SW480 (cell line): ENCODE measurements around the gene GNG12.

ENCODE experiments used
- DNase-seq: peaks from one replicate; pipeline ENCODE4 v3.0.0-alpha.2; 2016; ENCODE audit warnings: low spot score

Gene GNG12

GRCh38 chr1:67700692-67701410, 132.4 kb downstream of the GNG12 start:
- DNase-seq = peak; percentile 97

- DNase-seq = no peak
Measured at GRCh38 chr1:67700220-67700619, 133.0 kb downstream of the GNG12 start.

GRCh38 chr1:67696708-67697107, 136.6 kb downstream of the GNG12 start:
- no peak for DNase-seq

DNA sequence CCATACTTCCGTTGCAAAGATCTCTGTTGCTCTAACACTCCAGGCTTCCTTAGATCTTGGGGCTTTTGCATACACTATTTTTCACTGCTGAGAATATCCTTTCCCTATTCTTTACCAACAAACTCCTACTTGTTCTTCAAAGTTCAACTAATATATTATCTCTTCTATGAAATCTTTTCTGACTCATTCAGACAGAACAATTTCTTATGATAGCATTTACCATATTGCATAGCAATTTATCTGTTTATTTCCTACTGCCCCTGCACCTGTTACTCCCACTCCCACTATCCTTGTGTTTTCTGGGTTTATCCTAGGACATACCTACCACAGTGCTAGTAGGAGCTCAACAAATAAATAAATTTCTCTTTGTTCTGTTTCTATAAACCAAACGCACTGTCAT, 137.3 kb downstream of the GNG12 start:
- DNase-seq = no peak

DNA sequence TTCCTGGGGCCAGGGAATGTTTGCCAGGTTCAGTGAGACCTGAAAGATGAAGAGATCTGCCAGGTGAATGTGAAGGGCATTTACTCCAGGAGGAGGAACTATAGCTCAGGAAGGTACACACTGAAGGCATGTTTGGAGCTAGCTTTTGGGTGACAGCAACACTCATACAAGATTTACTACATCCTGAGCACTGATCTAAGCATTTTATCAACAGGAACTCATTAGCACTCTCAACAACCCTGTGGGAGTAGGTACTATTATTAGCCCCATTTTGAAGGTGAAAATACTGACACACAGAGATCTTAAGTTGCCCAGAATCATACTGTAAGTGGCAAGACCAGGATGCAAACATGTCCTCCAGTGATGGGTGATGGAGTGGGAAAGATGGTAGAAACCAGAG, 141.6 kb downstream of the GNG12 start:
- no peak for DNase-seq

GRCh38 chr1:67690411-67690810, 142.9 kb downstream of the GNG12 start:
- no peak for DNase-seq

DNA sequence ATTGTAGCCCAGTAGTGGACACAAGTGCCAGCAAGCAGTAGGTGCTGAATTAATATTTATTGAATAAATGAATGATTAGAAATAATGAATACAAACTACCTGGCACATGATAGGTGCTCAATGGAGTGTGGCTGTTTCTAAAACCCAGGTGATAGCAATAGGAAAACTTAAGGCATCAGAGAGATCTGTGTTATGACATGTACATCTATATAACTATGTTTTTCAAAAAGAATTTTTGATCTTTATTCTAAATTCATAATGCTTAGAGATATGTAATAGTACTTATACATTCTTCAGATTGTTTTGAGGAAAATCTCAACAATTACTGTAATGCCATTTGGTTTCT, 143.3 kb downstream of the GNG12 start:
- no peak for DNase-seq

GRCh38 chr1:67689267-67690017, 143.8 kb downstream of the GNG12 start:
- no peak for DNase-seq

GRCh38 chr1:67688526-67689219, 144.6 kb downstream of the GNG12 start:
- DNase-seq = no peak

- DNase-seq = peak; percentile 50
Measured at GRCh38 chr1:67687649-67688048, 145.6 kb downstream of the GNG12 start.

DNA sequence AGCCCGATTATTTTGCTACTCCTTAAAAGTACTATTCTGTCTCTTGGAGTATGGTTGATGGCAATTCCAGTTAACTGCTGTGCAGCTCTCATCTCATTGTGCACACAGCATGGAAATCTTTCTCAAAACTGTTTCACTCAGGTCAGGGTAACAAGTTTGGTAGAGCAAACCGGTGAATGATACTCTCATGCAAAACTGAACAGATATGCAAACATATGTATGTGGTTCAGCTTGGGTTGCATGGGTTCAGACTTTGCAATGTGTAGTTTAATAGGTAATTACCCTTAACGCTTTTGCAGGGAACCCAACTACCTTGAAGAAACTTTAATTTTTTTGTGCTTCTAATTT, 146.1 kb downstream of the GNG12 start:
- no peak for DNase-seq

DNA sequence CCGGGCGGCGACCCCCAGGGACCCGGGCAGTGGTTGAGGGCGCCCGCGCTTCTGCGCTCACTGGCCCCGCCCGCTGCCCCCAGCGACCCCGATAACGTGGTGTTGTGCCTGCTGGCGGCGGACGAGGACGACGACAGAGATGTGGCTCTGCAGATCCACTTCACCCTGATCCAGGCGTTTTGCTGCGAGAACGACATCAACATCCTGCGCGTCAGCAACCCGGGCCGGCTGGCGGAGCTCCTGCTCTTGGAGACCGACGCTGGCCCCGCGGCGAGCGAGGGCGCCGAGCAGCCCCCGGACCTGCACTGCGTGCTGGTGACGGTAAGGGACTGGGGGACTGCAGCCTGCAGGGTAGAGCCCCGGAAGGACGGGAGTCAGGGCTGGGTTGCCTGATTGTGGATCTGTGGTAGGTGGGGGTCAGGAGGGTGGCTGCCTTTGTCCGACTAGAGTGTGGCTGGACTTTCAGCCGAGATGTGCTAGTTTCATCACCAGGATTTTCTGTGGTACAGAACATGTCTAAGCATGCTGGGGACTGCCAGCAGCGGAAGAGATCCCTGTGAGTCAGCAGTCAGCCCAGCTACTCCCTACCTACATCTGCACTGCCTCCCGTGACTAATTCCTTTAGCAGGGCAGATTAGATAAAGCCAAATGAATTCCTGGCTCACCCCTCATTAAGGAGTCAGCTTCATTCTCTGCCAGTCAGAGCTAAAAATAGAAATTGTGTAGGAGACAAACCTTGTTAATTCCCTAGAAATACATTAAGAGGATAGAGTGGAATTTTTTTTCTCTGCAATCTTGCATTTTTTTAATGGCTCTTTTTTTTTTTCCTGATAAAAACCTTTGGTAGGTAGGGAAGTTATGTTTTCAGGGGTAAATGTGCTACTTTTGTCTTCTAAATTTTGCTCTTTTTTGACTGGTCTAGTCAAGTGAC, 146.7 kb downstream of the GNG12 start:
- DNase-seq = peak; percentile 99

DNA sequence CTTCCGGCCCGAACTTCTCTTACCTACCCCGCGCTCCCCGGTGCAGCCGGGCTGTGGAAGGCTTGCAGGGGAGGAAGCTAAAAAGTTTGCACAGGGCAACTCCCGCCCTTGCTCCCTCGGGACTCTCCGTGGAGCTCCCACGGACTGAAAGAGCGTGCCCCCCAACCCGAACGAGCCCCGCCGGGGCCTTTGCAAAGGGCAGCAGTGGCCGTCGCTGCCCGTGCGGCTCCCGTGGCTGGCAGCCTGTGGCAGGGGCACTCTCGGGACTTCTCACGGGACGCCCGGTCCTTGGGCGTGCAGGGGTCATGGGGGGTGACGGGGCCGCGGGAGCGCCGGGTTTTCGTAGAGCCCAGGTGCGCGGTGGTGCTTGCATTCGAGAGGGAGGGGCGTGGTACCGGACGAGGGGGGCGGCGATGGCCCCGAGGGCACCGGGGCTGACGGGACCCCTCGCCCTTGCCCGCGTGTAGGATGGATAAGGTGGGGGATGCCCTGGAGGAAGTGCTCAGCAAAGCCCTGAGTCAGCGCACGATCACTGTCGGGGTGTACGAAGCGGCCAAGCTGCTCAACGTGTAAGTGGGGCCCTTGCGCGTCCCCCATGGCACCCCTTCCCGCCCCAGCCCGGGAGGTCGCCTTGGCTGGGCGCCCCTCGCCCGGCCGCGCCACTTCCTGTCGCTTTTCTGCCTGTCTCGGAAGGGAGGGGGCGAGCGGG, 147.6 kb downstream of the GNG12 start:
- peak; percentile 42 for DNase-seq

GRCh38 chr1:67685067-67685557, 148.2 kb downstream of the GNG12 start, which contains the start of gene GADD45A:
TSS of gene GADD45A (plus strand) at chr1:67685201. CDS start at chr1:67685495, 294 bp downstream.
- peak; percentile 99 for DNase-seq

DNA sequence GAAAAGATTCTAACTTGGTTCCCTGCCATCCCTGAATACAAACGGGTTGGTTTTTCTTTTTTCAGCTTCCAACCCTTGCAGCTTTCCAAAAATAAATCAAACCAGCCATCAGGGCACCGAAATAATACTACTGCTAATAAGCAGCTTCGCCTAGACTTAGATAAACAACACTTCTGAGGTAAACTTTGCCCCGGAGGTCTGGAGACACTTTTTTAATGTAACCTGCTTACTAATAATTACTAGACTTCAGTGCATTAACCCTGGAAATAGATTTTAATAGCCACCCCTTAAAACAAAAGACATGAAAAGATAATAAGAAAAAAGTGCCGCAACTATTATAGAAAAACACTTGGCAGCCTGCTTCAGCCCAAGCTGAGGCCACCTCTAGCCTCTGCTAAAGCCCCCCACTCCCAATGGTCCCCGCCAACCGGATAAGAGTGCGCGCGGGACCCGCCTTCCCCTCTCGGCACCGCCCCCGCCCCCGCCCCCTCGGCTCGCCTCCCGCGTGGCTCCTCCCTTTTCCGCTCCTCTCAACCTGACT, 148.7 kb downstream of the GNG12 start:
- DNase-seq = no peak

DNA sequence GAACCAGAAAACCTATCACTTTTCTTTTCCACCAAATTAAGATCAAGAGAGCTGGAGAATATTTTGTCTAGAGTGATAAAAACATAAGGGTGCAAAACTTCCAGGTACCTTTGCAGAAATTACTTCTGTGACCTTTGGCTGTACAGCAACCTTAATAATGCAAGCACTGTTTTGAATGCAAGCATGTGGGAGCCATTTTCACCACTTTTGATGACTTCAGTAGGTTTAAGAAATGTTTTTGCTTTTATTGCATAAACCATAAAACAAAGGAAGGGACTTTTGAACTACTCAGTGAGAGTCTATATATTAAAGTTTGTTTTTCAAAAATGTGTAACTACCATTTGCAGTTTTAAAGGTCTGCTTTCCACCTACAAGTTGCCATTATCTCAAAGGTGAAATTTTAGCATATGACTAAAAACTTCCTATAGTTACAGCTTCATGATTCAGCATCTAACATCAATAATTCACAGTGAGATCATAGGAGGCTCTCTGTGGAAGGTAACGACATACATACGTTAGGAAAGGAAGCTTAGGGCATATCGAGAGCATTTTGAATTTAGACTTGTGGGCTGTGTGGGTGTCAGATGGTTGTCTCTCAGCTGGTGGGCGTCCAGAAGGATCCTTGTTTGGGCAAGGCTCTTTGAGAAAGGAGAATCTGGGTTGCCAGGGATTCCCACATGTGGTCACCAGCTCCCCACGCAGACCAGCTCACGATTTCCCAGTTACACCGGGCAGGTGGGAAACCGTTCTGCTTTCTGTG, 149.3 kb downstream of the GNG12 start:
- peak; percentile 61 for DNase-seq

DNA sequence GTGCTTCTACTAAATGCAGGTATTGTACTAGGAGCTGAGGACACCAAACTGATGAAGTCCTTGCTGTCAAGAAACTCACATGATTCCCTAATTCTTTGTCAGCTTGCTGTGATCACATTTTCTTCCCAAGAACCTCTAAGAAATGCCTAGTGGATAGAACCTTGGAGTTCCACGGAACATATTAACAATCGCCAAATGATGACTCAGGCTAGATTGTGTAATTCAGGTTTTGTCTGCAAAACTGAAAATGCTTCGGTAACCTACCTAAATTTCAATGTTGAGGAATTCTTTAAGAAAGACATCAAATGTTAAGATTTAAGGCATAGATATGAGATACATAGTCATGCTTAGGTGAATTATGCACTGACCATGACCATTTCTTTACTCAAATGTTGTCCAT, 150.0 kb downstream of the GNG12 start:
- DNase-seq = no peak

DNA sequence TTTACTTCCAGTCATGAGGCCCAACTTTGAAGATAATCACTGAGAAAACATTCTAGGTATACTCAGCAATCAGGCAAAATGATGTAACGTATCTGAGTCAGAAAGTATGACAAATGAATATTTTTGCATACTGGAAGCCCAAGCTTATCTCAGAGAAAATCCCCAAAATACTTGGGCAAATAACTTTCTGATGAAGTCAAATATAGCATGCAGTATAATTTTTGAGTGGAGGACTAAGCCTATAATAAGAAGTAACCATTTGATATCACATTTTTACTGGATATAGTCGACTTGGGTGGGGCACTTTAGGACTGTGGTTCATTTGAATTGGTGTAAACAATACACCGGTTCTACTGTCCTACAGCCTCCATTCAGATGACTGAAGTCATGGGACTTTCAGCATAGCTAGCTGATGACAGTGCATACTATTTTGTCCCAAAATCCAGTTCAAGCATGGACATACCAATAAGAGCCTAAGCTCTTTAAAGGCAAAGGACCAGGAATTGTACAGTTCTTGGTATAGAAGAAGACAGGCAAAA, 150.5 kb downstream of the GNG12 start:
- peak; percentile 86 for DNase-seq

DNA sequence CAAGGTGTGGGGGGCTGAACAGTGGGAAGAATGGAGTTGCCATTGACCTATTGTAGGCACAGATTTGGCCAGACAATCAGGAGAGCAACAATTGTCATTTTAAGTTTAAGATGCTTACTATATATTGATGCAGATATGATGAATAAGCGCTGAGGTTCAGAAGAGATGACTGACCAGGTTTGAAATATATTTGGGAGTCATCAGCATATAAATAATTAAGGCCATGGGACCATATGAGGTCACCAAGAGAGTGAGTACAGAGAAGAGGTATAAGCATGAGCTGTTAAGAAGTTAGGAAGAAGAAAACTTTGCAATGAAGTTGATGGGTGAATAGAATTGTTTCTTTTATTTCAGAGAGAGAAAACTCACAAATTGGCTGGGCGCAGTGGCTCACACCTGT, 152.8 kb downstream of the GNG12 start:
- no peak for DNase-seq

- no peak for DNase-seq
Measured at GRCh38 chr1:67679691-67680090, 153.6 kb downstream of the GNG12 start.
